OCI-LY1 (cell line): Measurements from ENCODE around the gene P2RY12.

Experiments
- EZH2 ChIP-seq: fragments of 200-600 bp; sonication (generic), shearing (Covaris generic); IDR thresholded peaks from 2 replicates; pipeline ENCODE4 v1.8.0; 2017; ENCODE audit warnings: borderline replicate concordance, mixed run types, mild to moderate bottlenecking, antibody characterized with exemption, low read length, moderate library complexity, mixed read lengths
- TF ChIP-seq, protein P1 (sequence below): fragments of 200-600 bp; sonication (generic), shearing (Covaris generic); IDR thresholded peaks from 2 replicates; pipeline ENCODE4 v1.5.1; 2017; ENCODE audit warnings: mild to moderate bottlenecking, antibody characterized with exemption, low read length, moderate library complexity, mixed read lengths

DNA sequence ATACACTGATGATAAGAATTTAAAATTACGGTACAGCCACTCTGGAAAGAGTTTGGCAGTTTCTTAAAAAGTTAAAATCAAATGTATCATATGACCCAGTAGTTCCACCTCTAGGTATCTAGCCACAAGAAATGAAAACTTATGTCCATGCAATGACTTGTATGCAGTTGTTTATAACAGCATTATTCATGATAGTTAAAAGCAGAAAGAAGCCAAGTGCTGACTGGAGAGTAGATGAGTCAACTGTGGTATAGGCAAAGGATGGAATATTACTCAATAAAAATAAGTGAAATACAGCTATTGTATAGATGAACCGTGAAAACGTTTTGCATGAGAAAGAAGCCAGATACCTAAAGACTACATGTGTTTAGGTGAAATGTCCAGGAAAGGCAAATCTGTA is 82.8 kb downstream of the P2RY12 start:
- TF ChIP-seq, protein P1, sequence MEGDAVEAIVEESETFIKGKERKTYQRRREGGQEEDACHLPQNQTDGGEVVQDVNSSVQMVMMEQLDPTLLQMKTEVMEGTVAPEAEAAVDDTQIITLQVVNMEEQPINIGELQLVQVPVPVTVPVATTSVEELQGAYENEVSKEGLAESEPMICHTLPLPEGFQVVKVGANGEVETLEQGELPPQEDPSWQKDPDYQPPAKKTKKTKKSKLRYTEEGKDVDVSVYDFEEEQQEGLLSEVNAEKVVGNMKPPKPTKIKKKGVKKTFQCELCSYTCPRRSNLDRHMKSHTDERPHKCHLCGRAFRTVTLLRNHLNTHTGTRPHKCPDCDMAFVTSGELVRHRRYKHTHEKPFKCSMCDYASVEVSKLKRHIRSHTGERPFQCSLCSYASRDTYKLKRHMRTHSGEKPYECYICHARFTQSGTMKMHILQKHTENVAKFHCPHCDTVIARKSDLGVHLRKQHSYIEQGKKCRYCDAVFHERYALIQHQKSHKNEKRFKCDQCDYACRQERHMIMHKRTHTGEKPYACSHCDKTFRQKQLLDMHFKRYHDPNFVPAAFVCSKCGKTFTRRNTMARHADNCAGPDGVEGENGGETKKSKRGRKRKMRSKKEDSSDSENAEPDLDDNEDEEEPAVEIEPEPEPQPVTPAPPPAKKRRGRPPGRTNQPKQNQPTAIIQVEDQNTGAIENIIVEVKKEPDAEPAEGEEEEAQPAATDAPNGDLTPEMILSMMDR, result no peak
- TF ChIP-seq EZH2, result no peak
